Endothelial cell of umbilical vein (primary cell): ENCODE measurements around the gene MAML2. TPM values are rescaled to one million over a fixed set of nuclear protein-coding genes. Genes with fewer than 3 reads are reported as not detected.
A peak's percentile ranks its signal among the peaks of the same experiment; 100 is the strongest.

Experiments
- BruUV-seq: library from RNA; stranded (reverse); fragments of 400-500 nt; replicated peaks from 2 replicates; lab custom pipeline; 2021; lab: Mats Ljungman, UMichigan
- CTCF ChIA-PET: fragments of 300-600, 350-600 bp; sonication (Branson Sonifier 250); formaldehyde crosslinking; loops from one replicate; lab custom pipeline; 2021; ENCODE audit warnings: antibody characterized with exemption, inconsistent platforms; lab: Charles Lee
- POLR2A ChIA-PET: fragments of 300-600, 350-600 bp; sonication (Branson Sonifier 250); formaldehyde crosslinking; loops from one replicate; lab custom pipeline; 2021; ENCODE audit warnings: antibody characterized with exemption, inconsistent platforms; lab: Charles Lee
- DNase-seq: peaks from one replicate; pipeline ENCODE4 v3.0.0-alpha.2; 2011; ENCODE audit warnings: low read depth, low spot score
- FAIRE-seq: peaks from 2 replicates; lab custom pipeline; 2011; peaks lifted over from hg19 to GRCh38; lab: Jason Lieb, UNC
- H2AFZ ChIP-seq: 2 replicates; pipeline ENCODE4 v1.6.0; 2012; ENCODE audit warnings: low read depth, low read length, control low read depth, inconsistent platforms
- H3K27ac ChIP-seq: 2 replicates; pipeline ENCODE4 v1.5.1; 2011; ENCODE audit warnings: low read depth, mild to moderate bottlenecking, control low read depth, low read length, moderate library complexity; ENCODE audit not compliant: insufficient read depth
- H3K27me3 ChIP-seq, 2 experiments: 2 replicates each; pipeline versions ENCODE4 v1.6.0 to v1.6.1; 2011; ENCODE audit warnings: low read length in 2 of 2, mixed read lengths in 1 of 2; ENCODE audit not compliant: control insufficient read depth in 2 of 2, insufficient read depth in 2 of 2
- H3K36me3 ChIP-seq, 2 experiments: 2 replicates in 1 of 2; 3 replicates in 1 of 2; pipeline ENCODE4 v1.5.1; 2011; ENCODE audit warnings: low read length in 2 of 2, mild to moderate bottlenecking in 1 of 2, moderate library complexity in 1 of 2; ENCODE audit not compliant: control insufficient read depth in 2 of 2, insufficient read depth in 2 of 2; ENCODE audit errors: extremely low read depth in 1 of 2
- H3K4me1 ChIP-seq: 3 replicates; pipeline ENCODE4 v1.5.1; 2011; ENCODE audit warnings: mild to moderate bottlenecking, low read length; ENCODE audit not compliant: control insufficient read depth, insufficient read depth; ENCODE audit errors: extremely low read depth
- H3K4me2 ChIP-seq: 2 replicates; pipeline ENCODE4 v1.6.1; 2011; ENCODE audit warnings: low read length, control low read depth, mixed read lengths; ENCODE audit not compliant: insufficient read depth
- H3K4me3 ChIP-seq, 3 experiments: fragments of 200-600 bp in 1 of 3; sonication (generic), shearing (Covaris generic) in 1 of 3; replicated peaks in 1 of 3; 2 replicates each; pipeline ENCODE4 v1.5.1; 2011 to 2016; ENCODE audit warnings: control low read depth in 3 of 3, low read length in 3 of 3, mild to moderate bottlenecking in 2 of 3, inconsistent platforms in 1 of 3, low read depth in 1 of 3, moderate library complexity in 1 of 3; ENCODE audit not compliant: insufficient read depth in 1 of 3
- H3K79me2 ChIP-seq: 2 replicates; pipeline ENCODE4 v1.6.0; 2012; ENCODE audit warnings: low read length, inconsistent platforms; ENCODE audit not compliant: control insufficient read depth, insufficient read depth
- H3K9ac ChIP-seq: replicated peaks from 2 replicates; pipeline ENCODE3; 2011; ENCODE audit warnings: low read length, control low read depth; ENCODE audit not compliant: insufficient read depth; ENCODE audit errors: extremely low read depth
- H3K9me1 ChIP-seq: replicated peaks from 3 replicates; pipeline ENCODE4 v1.6.0; 2011; ENCODE audit warnings: mild to moderate bottlenecking, low read length; ENCODE audit not compliant: control insufficient read depth, insufficient read depth; ENCODE audit errors: extremely low read depth
- H3K9me3 ChIP-seq: replicated peaks from 2 replicates; pipeline ENCODE4 v1.5.1; 2012; ENCODE audit warnings: low read length, inconsistent platforms; ENCODE audit not compliant: control insufficient read depth, insufficient read depth
- H4K20me1 ChIP-seq: replicated peaks from 2 replicates; pipeline ENCODE3; 2011; ENCODE audit warnings: mild to moderate bottlenecking, low read length; ENCODE audit not compliant: control insufficient read depth, insufficient read depth; ENCODE audit errors: extremely low read depth
- CTCF ChIP-seq, 2 donors: IDR thresholded peaks; 1 replicate in 1 of 2; 2 replicates in 1 of 2; pipeline ENCODE4 v1.5.1; 2011; ENCODE audit warnings: low read length in 2 of 2, mild to moderate bottlenecking in 2 of 2, moderate library complexity in 2 of 2, control low read depth in 1 of 2, inconsistent platforms in 1 of 2, low read depth in 1 of 2; ENCODE audit not compliant: insufficient read depth in 1 of 2; ENCODE audit errors: extremely low read depth in 1 of 2
- EZH2 ChIP-seq: IDR thresholded peaks from 2 replicates; pipeline ENCODE4 v1.6.1; 2012; ENCODE audit warnings: borderline replicate concordance, low read depth, mild to moderate bottlenecking, moderate library complexity, low read length, inconsistent platforms; ENCODE audit not compliant: severe bottlenecking
- FOS ChIP-seq: IDR thresholded peaks from 2 replicates; pipeline ENCODE4 v1.6.1; 2011; ENCODE audit warnings: mild to moderate bottlenecking, low read length, moderate library complexity, borderline replicate concordance; ENCODE audit not compliant: insufficient read depth
- GATA2 ChIP-seq: IDR thresholded peaks from 2 replicates; pipeline ENCODE4 v1.7.0; 2011; ENCODE audit warnings: low read depth, mild to moderate bottlenecking, moderate library complexity, mixed read lengths, low read length; ENCODE audit not compliant: insufficient read length, insufficient read depth
- JUN ChIP-seq: IDR thresholded peaks from 2 replicates; pipeline ENCODE4 v1.6.1; 2011; ENCODE audit warnings: borderline replicate concordance, low read depth; ENCODE audit not compliant: insufficient read length, insufficient read depth
- MAX ChIP-seq: IDR thresholded peaks from 2 replicates; pipeline ENCODE4 v1.6.1; 2011; ENCODE audit not compliant: insufficient read depth, insufficient read length
- MYC ChIP-seq: IDR thresholded peaks from one replicate; pipeline ENCODE4 v1.6.1; 2011; ENCODE audit warnings: mild to moderate bottlenecking, low read depth, low read length
- POLR2A ChIP-seq: IDR thresholded peaks from 2 replicates; pipeline ENCODE4 v1.6.1; 2012; ENCODE audit warnings: low read depth, mild to moderate bottlenecking, control low read depth, low read length
- POLR2AphosphoS5 ChIP-seq: IDR thresholded peaks from 2 replicates; pipeline ENCODE4 v1.6.1; 2012; ENCODE audit warnings: low read depth, mild to moderate bottlenecking, control low read depth, low read length, moderate library complexity; ENCODE audit not compliant: insufficient read depth
- dilution Hi-C: fragments of 300-500 bp; cut with MboI; formaldehyde crosslinking; loops from one replicate; pipeline ENCODE4 v1.15.0; 2019; ENCODE audit warnings: low sequenced_read_pairs; ENCODE audit not compliant: extremely low pct_ligation_motif_present
- intact Hi-C: fragments of 100-400 bp; cut with micrococcal nuclease; formaldehyde crosslinking; loops from one replicate; pipeline ENCODE4 v1.10.0; 2022
- polyA plus RNA-seq, 4 experiments: library from polyadenylated mRNA; depleted of rRNA in 3 of 4; stranded (reverse) in 3 of 4; unstranded in 1 of 4; fragments of >200 nt; gene quantifications; 2 replicates each; pipeline versions ENCODE4 v1.2.1 to v1.2.3, GENCODE V29; 2011 to 2012; ENCODE audit warnings: missing spikeins in 1 of 4
- total RNA-seq: library from RNA; stranded (reverse); gene quantifications from 2 replicates; pipeline ENCODE4 v1.2.3, GENCODE V29; 2021

MAML2 gene
- total and polyA plus RNA-seq, 2 donors (not counting 3 experiments of a cell fraction or from before 2014, with no cell fraction given): 12.4 to 16.8 TPM

- Histone ChIP-seq H4K20me1 (no peaks in the 10 kb centered on the region), H3K27me3 (no peaks in the 10 kb centered on the region), H3K27ac (no peak overlapping the region), H3K36me3 (no peaks in the 10 kb centered on the region), H3K9me3 (no peaks in the 10 kb centered on the region), H3K4me3 (no peak overlapping the region), H3K9ac (no peak overlapping the region), H3K9me1 (no peaks in the 10 kb centered on the region), H3K4me2 (no peak overlapping the region), H3K4me1 (peaks cover 19% of the 10 kb centered on the region), H3K79me2 (no peaks in the 10 kb centered on the region), H2AFZ (no peak overlapping the region)
- ChIA-PET CTCF (interaction anchor here (1.5 to 1.9 kb wide), 2 partner anchors 132 to 155 kb away, joined by 3 to 8 read pairs; partner anchors contain the start of gene MAML2), POLR2A (no interaction called here)
- no TSS peak for BruUV-seq
- dilution Hi-C loops: no loop called here
- intact Hi-C loops: loop anchor here (2.0 kb wide), 1 partner anchor 23 kb away; no protein-coding TSS in a partner anchor
- TF ChIP-seq POLR2A: no peak
- TF ChIP-seq GATA2: no peak
- no peak for TF ChIP-seq JUN
- no peak for TF ChIP-seq CTCF (IDR thresholded peaks at IDR 0.05; ENCODE audit: extremely low read depth in 1 of 2, insufficient read depth in 1 of 2, low read depth in 1 of 2, low read length in 2 of 2)
- no peak for TF ChIP-seq MAX
- no peak for TF ChIP-seq EZH2
- no peak for TF ChIP-seq FOS
- no peak for TF ChIP-seq POLR2AphosphoS5
- TF ChIP-seq MYC: no peak
- DNase-seq (peak; percentile 31), FAIRE-seq (no peak)
These were observed 155.2 kb downstream of the MAML2 start for GRCh38 chr11:96187822-96188221.
